B cell (primary cell): ENCODE results near the gene GSDME.

Experiments used
- CTCF ChIP-seq: fragments of 200-600 bp; IDR thresholded peaks from one replicate; pipeline ENCODE4 v1.8.0; 2022; ENCODE audit warnings: antibody characterized with exemption, mild to moderate bottlenecking
- EZH2 ChIP-seq: IDR thresholded peaks from 2 replicates; pipeline ENCODE4 v1.6.1; 2012; ENCODE audit warnings: borderline replicate concordance, low read depth, mild to moderate bottlenecking, moderate library complexity, low read length; ENCODE audit not compliant: insufficient read depth, poor library complexity, severe bottlenecking

- TF ChIP-seq EZH2, result no peak
- no peak for TF ChIP-seq CTCF
These were observed 2.3 kb downstream of the GSDME start for GRCh38 chr7:24754906-24755506.
